Left lobe of liver (tissue), 2 donors: ENCODE measurements around the gene CHRNA1. TPM values are rescaled to one million over a fixed set of nuclear protein-coding genes. Genes with fewer than 3 reads are reported as not detected.
A peak's percentile ranks its signal among the peaks of the same experiment; 100 is the strongest.
"Not testable (repeated sequence)": the region's sequence is repeated elsewhere in the genome, so short reads cannot be mapped to it uniquely, and the experiment has no call there.

Experiments used
- ATAC-seq: fragments of 200-7000 bp; cut with Tn5 transposase; one replicate; pipeline ENCODE4 v1.9.1; 2020; ENCODE audit warnings: mild to moderate bottlenecking, moderate library complexity
- DNase-seq: peaks from one replicate; pipeline ENCODE4 v3.0.0-alpha.2; 2020; ENCODE audit warnings: low spot score
- total RNA-seq: library from RNA; stranded (reverse); gene quantifications from one replicate; pipeline ENCODE4 v1.2.1, GENCODE V29; 2021
- donor health status: DM: no; HTN: no; CAD: no; lungs with moderate emphysema.
- donor health status: DM: no; HTN: yes; CAD: no.

Gene CHRNA1
- total RNA-seq, 1 donor from 2014 or later = not detected

- DNase-seq (no peak), ATAC-seq (no peak)
These were observed 45.3 kb downstream of the CHRNA1 start for GRCh38 chr2:174719016-174719415.

- no peak for DNase-seq
- no peak for ATAC-seq
These were observed 45.7 kb downstream of the CHRNA1 start for GRCh38 chr2:174718591-174718990.

GRCh38 chr2:174717916-174718315 lies 46.4 kb downstream of the CHRNA1 start:
- DNase-seq (no peak), ATAC-seq (no peak)

- DNase-seq (no peak), ATAC-seq (no peak)
These were observed 47.0 kb downstream of the CHRNA1 start for GRCh38 chr2:174717273-174717672.

GRCh38 chr2:174716785-174717184 lies 47.5 kb downstream of the CHRNA1 start:
- ATAC-seq = no peak

GRCh38 chr2:174713686-174714085 lies 50.6 kb downstream of the CHRNA1 start:
- ATAC-seq (no peak), DNase-seq (no peak)

More at GRCh38 chr2:174716785-174717184, 47.5 kb downstream of the CHRNA1 start:
- DNase-seq = no peak

- ATAC-seq (no peak), DNase-seq (no peak)
These were observed 53.1 kb downstream of the CHRNA1 start for GRCh38 chr2:174711206-174711605.

- ATAC-seq, DNase-seq: not testable (repeated sequence)
These were observed 54.8 kb downstream of the CHRNA1 start for GRCh38 chr2:174709416-174710004.

GRCh38 chr2:174708713-174709112 lies 55.6 kb downstream of the CHRNA1 start:
- ATAC-seq = no peak
- DNase-seq = no peak

- ATAC-seq = no peak
- DNase-seq = no peak
These were observed 59.0 kb downstream of the CHRNA1 start for GRCh38 chr2:174705321-174705720.

- ATAC-seq = peak; percentile 78
- DNase-seq = no peak
These were observed 59.6 kb downstream of the CHRNA1 start for GRCh38 chr2:174704642-174705041.

GRCh38 chr2:174704061-174704460 lies 60.2 kb downstream of the CHRNA1 start:
- no peak for ATAC-seq
- DNase-seq = no peak

- ATAC-seq (no peak), DNase-seq (no peak)
These were observed 60.8 kb downstream of the CHRNA1 start for GRCh38 chr2:174703430-174703829.

GRCh38 chr2:174702541-174702940 lies 61.7 kb downstream of the CHRNA1 start:
- no peak for ATAC-seq
- no peak for DNase-seq

- DNase-seq = peak; percentile 61
- ATAC-seq = peak; percentile 82
These were observed 64.1 kb downstream of the CHRNA1 start for GRCh38 chr2:174699993-174700766.

Other genes with a start within 250 kb of the CHRNA1 start
- gene WIPF1, start 166.7 kb downstream of the CHRNA1 start, total RNA-seq = 6.3 TPM
- 1.6 TPM for gene CHN1, start 240.9 kb upstream of the CHRNA1 start, total RNA-seq